ENCODE data around the gene FAT1.

GRCh38 chr4:186727977-186728519 lies 4.4 kb upstream of the FAT1 start:
- no peak for TF ChIP-seq POLR2A (IDR thresholded peaks at IDR 0.05)
- no peak for TF ChIP-seq CTCF (IDR thresholded peaks at IDR 0.05)

Data from testis (tissue), 2 donors.